ENCODE measurements around the gene HLA-DRB1. TPM values are rescaled to one million over a fixed set of nuclear protein-coding genes. Genes with fewer than 3 reads are reported as not detected.
A peak's percentile ranks its signal among the peaks of the same experiment; 100 is the strongest.

Gene HLA-DRB1
- total RNA-seq, 3 donors from 2014 or later (not counting 1 experiment from before 2014, with no cell fraction given) = 42.8 to 123 (median 53.9) TPM

DNA sequence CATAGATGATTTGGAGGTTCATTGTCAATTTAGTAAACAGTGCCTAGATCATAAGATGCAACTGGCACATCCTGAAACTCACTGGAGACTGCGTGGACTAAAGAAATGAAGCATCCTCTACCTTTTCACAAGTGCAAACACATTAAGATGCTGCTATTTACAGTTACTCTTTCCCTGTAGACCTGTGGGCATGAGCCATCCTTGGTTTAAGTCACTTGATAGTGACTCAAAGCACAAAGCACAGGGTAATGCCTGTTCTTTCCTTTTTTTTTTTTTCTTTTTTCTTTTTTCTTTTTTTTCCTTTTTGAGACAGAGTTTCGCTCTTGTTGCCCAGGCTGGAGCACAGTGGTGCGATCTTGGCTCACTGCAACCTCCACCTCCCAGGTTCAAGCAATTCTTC, 37.6 kb upstream of the HLA-DRB1 start:
- TF ChIP-seq, protein P1, sequence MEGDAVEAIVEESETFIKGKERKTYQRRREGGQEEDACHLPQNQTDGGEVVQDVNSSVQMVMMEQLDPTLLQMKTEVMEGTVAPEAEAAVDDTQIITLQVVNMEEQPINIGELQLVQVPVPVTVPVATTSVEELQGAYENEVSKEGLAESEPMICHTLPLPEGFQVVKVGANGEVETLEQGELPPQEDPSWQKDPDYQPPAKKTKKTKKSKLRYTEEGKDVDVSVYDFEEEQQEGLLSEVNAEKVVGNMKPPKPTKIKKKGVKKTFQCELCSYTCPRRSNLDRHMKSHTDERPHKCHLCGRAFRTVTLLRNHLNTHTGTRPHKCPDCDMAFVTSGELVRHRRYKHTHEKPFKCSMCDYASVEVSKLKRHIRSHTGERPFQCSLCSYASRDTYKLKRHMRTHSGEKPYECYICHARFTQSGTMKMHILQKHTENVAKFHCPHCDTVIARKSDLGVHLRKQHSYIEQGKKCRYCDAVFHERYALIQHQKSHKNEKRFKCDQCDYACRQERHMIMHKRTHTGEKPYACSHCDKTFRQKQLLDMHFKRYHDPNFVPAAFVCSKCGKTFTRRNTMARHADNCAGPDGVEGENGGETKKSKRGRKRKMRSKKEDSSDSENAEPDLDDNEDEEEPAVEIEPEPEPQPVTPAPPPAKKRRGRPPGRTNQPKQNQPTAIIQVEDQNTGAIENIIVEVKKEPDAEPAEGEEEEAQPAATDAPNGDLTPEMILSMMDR (IDR thresholded peaks at IDR 0.05) = no peak
- peaks cover 29 to 40% of the 10 kb centered on the region in 2 donors for H3K4me1 Mint-ChIP-seq
- no peaks in the 10 kb centered on the region for H3K9me3 Mint-ChIP-seq
- peak overlapping the region; percentile 37 to 74 for H3K27ac Mint-ChIP-seq
- 0% methylated on average over 1 of the region's 3 CpGs for WGBS (ENCODE audit: insufficient coverage)
- no peaks in the 10 kb centered on the region for H3K27me3 Mint-ChIP-seq (ENCODE audit: low read depth in 2 of 2)
- no peaks in the 10 kb centered on the region for H3K27me3 ChIP-seq (ENCODE audit: control insufficient read depth, insufficient read depth, low read length)
- H3K9me3 ChIP-seq (ENCODE audit: control insufficient read depth, insufficient read depth, low read length) = no peaks in the 10 kb centered on the region
- peak overlapping the region; percentile 43 for H3K27ac ChIP-seq (ENCODE audit: low read length)
- H3K36me3 Mint-ChIP-seq = no peaks in the 10 kb centered on the region
- H3K36me3 ChIP-seq (ENCODE audit: control insufficient read depth, insufficient read depth, low read length) = no peaks in the 10 kb centered on the region
- H3K4me1 ChIP-seq (ENCODE audit: control insufficient read depth, insufficient read depth, low read length) = peaks cover 16% of the 10 kb centered on the region
- intact Hi-C loops (cut with micrococcal nuclease) = no loop called here
- H3K4me3 Mint-ChIP-seq = no peak overlapping the region
- no peak overlapping the region for H3K4me3 ChIP-seq (ENCODE audit: low read length)
- DNase-seq (no peak), ATAC-seq (no peak)

DNA sequence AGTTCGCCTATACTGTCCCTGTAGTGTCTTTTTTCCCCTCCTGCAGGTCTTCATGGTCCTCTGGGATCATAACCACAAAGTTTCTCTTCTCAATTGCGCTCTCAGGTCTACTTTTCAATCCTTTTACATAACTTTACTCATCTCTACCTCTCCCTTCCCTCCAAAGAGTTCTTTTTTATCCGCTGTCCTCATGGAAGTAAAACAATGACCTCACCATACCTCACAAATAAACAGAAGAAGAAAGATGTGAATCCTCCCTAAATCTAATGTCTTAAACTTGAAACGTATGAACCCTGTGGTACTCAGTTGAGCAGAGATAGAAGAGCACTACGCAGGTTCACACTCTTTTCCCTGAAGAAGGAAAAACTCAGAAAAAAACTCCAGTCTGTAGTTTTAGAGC, 35.5 kb upstream of the HLA-DRB1 start:
- H3K4me1 ChIP-seq (ENCODE audit: control insufficient read depth, insufficient read depth, low read length) = peaks cover 21% of the 10 kb centered on the region
- H3K27ac ChIP-seq (ENCODE audit: low read length) = peak overlapping the region; percentile 64
- Mint-ChIP-seq H3K9me3 (no peaks in the 10 kb centered on the region), H3K36me3 (no peaks in the 10 kb centered on the region), H3K27ac (peak overlapping the region; percentile 7 to 46), H3K4me3 (no peak overlapping the region), H3K4me1 (peaks cover 42 to 56% of the 10 kb centered on the region in 2 donors), H3K27me3 (ENCODE audit: low read depth in 2 of 2) (no peaks in the 10 kb centered on the region)
- DNase-seq (no peak), ATAC-seq (no peak)
- H3K36me3 ChIP-seq (ENCODE audit: control insufficient read depth, insufficient read depth, low read length) = no peaks in the 10 kb centered on the region
- intact Hi-C loops (cut with micrococcal nuclease) = no loop called here
- no peak overlapping the region for H3K4me3 ChIP-seq (ENCODE audit: low read length)
- no peaks in the 10 kb centered on the region for H3K27me3 ChIP-seq (ENCODE audit: control insufficient read depth, insufficient read depth, low read length)
- TF ChIP-seq, protein P1 (IDR thresholded peaks at IDR 0.05) = no peak
- WGBS (ENCODE audit: insufficient coverage) = 19% methylated on average over 5 of the region's 5 CpGs
- H3K9me3 ChIP-seq (ENCODE audit: control insufficient read depth, insufficient read depth, low read length) = no peaks in the 10 kb centered on the region

DNA sequence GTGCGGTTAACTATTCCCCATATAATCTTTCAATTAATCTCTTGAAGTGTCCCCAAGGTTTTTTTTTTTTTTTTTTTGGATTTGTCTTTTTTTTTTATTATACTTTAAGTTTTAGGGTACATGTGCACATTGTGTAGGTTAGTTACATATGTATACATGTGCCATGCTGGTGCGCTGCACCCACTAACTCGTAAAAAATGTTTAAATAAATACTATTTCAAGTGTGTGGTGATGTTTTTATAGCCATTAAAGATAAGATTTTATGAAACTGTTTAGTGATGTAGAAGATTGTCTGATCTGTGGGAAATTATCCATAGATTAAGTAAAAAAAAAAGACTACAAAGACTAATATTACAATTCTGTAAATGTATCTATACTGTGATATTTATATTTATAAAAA, 34.9 kb upstream of the HLA-DRB1 start:
- no peak overlapping the region for H3K4me3 ChIP-seq (ENCODE audit: low read length)
- Mint-ChIP-seq H3K4me1 (peaks cover 42 to 56% of the 10 kb centered on the region in 2 donors), H3K4me3 (peak overlapping the region; percentile 35), H3K27me3 (ENCODE audit: low read depth in 2 of 2) (no peaks in the 10 kb centered on the region), H3K27ac (peak overlapping the region; percentile 90 to 99), H3K9me3 (no peaks in the 10 kb centered on the region), H3K36me3 (no peaks in the 10 kb centered on the region)
- H3K27me3 ChIP-seq (ENCODE audit: control insufficient read depth, insufficient read depth, low read length) = no peaks in the 10 kb centered on the region
- DNase-seq (no peak), ATAC-seq (no peak)
- TF ChIP-seq, protein P1 (IDR thresholded peaks at IDR 0.05) = no peak
- H3K27ac ChIP-seq (ENCODE audit: low read length) = peak overlapping the region; percentile 90
- H3K36me3 ChIP-seq (ENCODE audit: control insufficient read depth, insufficient read depth, low read length) = no peaks in the 10 kb centered on the region
- intact Hi-C loops (cut with micrococcal nuclease) = no loop called here
- no peaks in the 10 kb centered on the region for H3K9me3 ChIP-seq (ENCODE audit: control insufficient read depth, insufficient read depth, low read length)
- H3K4me1 ChIP-seq (ENCODE audit: control insufficient read depth, insufficient read depth, low read length) = peaks cover 21% of the 10 kb centered on the region
- WGBS (ENCODE audit: insufficient coverage) = no CpG with 5 or more reads among the region's 3 CpGs

GRCh38 chr6:32623693-32624092, 34.0 kb upstream of the HLA-DRB1 start:
- Histone ChIP-seq H3K9me3 (ENCODE audit: control insufficient read depth, insufficient read depth, low read length) (no peaks in the 10 kb centered on the region), H3K4me1 (ENCODE audit: control insufficient read depth, insufficient read depth, low read length) (peaks cover 21% of the 10 kb centered on the region), H3K4me3 (ENCODE audit: low read length) (no peak overlapping the region), H3K27ac (ENCODE audit: low read length) (peak overlapping the region; percentile 90), H3K27me3 (ENCODE audit: control insufficient read depth, insufficient read depth, low read length) (no peaks in the 10 kb centered on the region), H3K36me3 (ENCODE audit: control insufficient read depth, insufficient read depth, low read length) (no peaks in the 10 kb centered on the region)
- peak overlapping the region; percentile 35 for H3K4me3 Mint-ChIP-seq
- H3K36me3 Mint-ChIP-seq = no peaks in the 10 kb centered on the region
- intact Hi-C loops (cut with micrococcal nuclease) = loop anchor here (1.0 to 2.0 kb wide), 3 partner anchors 39 to 62 kb away; no protein-coding TSS in a partner anchor
- TF ChIP-seq, protein P1 (IDR thresholded peaks at IDR 0.05) = no peak
- H3K9me3 Mint-ChIP-seq = no peaks in the 10 kb centered on the region
- peaks cover 42 to 56% of the 10 kb centered on the region in 2 donors for H3K4me1 Mint-ChIP-seq
- ATAC-seq (no peak), DNase-seq (peak in 1 of 2 donors; percentile 61)
- no peaks in the 10 kb centered on the region for H3K27me3 Mint-ChIP-seq (ENCODE audit: low read depth in 2 of 2)
- H3K27ac Mint-ChIP-seq = peak overlapping the region; percentile 90 to 99

Measured in natural killer cell (primary cell).